Hematopoietic multipotent progenitor cell (in vitro differentiated cells): ENCODE data around the gene SUFU. TPM values are rescaled to one million over a fixed set of nuclear protein-coding genes. Genes with fewer than 3 reads are reported as not detected.
"Not testable (repeated sequence)": the region's sequence is repeated elsewhere in the genome, so short reads cannot be mapped to it uniquely, and the experiment has no call there.

Source experiments
- DNase-seq, 3 donors: peaks; one replicate each; pipeline ENCODE4 v3.0.0-alpha.2; 2011 to 2015; ENCODE audit warnings: low read depth in 2 of 3, low spot score in 2 of 3
- total RNA-seq: library from RNA; depleted of rRNA; stranded (reverse); fragments of >200 nt; gene quantifications from one replicate; pipeline ENCODE4 v1.2.3, GENCODE V29; 2012

The SUFU gene
- total RNA-seq, 1 donor: 6.7 TPM

- DNase-seq: no peak
These were observed 4.7 kb downstream of the SUFU start for GRCh38 chr10:102508506-102508905.

- peak in 1 of 3 donors; percentile 17 for DNase-seq
These were observed 5.6 kb downstream of the SUFU start for GRCh38 chr10:102509387-102509786.

DNA sequence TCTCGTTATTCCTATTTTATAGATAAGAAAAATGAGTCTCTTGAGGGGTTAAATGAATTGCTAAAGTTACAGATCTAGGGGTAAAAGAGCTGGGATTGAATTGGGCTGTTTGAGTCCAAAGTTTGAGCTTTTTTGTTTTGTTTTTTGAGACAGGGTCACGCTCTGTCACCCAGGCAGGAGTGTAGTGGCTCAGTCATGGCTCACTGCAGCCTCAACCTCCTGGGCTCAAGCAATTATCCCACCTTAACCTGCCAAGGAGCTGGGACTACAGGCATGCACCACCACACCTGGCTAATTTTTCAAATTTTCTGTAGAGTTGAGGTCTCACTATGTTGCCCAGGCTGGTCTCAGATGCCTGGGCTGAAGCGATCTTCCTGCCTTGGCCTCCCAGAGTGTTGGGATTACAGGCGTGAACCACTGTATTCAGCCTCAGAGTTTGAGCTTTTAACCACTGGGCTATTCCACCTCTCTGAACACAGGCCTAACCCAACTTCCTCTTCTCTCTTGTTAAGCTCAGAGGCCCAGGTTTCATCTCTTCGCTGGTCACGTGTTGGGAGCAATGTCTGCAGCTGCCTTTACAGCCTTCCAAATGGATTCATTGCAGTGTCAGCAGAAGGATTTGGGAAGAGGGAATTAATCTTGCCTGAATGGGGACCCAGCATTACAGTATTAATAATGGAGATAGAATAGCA is 8.0 kb downstream of the SUFU start:
- DNase-seq: peak in 1 of 3 donors; percentile 56

DNA sequence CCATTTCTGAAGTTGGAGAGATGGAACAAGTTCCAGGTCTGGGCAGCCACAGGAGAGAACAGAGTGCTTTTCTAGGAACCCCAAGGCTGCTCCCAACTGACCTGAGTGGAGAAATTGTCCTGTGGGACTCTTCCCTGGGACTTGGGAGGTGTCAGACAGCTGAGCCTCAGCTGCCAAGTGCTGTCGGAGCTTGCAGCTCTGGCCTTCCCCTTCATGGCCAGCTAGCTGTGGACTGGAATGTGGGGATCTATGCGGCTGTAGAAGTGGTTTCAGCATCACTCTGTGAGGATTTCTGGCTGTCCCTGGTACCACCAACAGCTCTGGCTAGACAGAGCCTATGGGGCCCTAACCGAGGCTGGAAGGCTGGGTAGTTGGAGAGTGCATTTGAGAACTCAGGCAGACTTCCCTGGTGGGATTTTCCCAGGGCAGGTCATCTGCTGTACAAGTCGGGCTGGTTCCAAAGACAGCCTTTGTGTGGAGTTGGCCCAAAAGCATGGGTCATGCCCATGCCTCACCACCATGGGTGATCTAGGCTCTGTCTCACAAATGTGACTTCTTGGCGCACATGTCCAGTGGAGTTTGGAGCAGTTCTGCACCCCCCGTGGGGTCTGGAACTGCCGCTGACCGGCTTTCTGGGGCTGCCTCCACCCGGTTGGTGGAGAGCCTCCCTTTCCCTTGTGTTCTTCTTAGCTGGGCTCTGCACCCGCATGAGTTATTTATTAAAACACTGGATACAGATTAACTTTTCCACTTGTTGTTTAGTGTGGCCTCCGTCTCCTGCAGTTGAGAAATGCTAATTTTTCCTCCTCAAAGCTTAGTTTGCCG is 10.9 kb downstream of the SUFU start:
- DNase-seq: no peak

DNA sequence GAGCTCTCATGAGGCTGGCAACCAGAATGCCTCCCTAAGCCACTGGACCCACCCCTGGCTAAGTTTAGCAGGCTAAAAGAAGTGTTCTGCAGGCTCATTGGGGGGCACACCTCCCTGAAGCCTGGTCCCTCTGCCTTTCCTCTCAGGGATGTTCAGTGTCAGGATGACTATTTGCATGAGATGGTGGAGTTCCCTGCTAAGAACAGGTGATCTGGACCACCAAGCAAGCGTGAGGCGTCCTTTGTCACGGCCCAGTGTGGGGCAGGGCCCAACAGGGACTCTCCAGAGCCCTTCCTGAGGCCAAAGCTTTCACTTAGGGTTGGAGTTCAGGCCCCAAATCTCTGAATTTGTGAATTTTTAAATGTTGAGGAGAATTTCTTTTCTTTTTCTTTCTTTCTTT is 12.0 kb downstream of the SUFU start:
- no peak for DNase-seq

DNA sequence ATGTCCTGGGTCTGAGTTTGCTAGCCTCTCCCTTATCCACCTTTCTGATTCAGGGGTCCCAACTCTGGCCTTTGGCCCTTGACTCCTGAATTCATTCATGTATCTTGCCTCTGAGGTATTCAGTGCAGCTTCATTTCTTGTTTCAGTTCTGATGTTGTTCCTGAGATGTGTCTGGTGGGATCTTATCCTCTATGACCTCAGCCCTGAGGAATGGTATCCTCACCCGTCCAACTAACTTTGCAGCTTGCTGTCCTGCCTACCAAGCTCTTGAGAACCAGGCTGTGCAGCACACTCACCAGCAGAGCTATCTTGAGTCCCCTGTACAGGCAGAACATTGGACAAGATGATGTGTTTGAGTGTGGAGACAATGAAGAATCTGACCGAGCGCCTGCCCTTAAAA is 13.8 kb downstream of the SUFU start:
- DNase-seq: no peak

GRCh38 chr10:102519246-102519825 is 15.6 kb downstream of the SUFU start:
- DNase-seq: no peak

DNA sequence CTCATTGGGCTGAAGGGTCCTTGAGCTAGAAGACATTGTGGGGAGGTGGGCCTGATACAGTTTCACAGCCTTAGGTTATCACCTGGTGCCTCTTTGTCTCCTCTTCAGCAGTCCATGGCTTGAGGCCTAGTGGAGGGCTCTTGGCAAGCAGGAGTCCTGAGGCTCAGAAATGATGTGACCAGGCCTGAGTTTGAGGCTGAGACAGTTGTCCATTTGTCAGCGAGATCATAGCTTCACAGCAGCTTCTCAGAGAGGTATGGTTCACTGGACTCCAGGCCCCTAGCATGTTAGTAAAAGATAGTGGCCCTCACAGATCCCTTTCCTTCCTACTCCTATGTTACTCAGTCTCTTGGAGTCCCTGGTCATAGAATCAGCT is 19.1 kb downstream of the SUFU start:
- no peak for DNase-seq

DNA sequence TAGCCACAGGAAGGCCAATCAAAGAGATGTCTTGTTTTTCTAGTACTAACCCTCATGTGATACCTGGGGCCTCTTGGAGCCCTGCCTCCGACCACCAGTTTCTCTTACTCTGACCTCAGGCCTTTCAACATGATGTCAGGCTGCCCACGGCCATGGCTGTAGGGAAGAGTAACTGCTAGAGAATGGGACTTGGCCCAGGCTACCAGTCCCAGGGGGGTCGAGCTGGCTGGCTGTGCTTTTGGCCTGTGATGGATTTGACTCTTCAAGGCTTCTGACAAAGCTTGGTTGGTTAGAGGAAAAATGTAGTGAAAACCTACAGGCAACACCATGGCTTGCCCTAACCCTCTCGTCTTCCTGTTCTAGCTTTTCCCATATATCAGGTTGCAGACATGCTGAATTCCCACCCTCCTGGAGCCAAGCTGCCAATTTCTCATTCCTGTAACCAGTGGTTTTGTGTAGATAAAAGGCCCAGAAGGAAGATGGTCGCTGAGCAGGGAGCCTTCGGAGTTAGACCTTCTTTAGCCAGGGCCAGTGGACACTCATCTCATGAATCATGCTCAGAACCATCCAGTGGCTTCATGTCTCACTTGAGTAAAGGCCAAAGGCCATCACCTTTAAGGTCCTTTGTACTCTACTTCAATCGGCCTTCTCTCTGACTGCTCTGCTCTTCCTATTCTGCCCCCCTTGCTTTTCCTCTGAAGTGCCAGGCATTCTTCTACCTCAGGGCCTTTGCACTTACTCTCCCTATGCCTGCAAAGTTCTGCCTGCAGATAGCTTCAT is 19.7 kb downstream of the SUFU start:
- no peak for DNase-seq

DNA sequence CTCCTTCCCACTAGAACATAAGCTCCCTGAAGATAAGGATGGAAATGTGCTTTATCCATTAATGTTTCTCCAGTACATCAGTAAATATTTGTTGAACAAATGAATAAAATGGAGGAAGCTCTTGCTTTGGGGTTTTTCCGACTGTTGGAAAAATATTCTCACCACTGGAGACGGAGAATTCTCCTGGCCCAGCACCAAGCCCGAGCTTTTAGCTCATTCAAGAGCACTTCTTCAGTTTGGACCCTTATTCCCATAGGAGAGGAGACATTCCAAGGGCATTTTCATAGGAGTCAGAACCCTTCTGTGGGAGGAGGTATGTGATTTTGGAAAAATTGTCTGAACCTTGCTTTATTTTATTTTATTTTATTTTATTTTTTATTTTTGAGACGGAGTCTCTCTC is 21.0 kb downstream of the SUFU start:
- DNase-seq: no peak

DNA sequence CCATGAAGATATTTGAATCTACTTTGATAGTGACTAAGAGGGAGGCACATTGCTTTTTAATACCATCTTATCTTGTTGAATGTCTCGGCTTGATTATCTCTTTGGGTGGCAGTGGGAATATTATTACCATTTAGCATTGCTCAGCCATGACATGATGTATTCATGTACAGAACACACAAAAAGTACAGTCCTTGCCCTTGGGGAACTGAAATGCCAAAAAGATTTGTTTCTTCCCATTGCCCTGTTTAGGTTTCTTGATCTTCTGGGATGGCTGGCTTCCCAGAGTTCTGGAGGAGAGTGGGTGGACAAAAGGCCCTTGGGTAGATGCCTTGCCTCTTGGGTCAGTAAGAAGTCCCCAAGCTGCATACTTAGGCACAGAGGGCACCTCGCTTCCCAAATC is 23.8 kb downstream of the SUFU start:
- no peak for DNase-seq

DNA sequence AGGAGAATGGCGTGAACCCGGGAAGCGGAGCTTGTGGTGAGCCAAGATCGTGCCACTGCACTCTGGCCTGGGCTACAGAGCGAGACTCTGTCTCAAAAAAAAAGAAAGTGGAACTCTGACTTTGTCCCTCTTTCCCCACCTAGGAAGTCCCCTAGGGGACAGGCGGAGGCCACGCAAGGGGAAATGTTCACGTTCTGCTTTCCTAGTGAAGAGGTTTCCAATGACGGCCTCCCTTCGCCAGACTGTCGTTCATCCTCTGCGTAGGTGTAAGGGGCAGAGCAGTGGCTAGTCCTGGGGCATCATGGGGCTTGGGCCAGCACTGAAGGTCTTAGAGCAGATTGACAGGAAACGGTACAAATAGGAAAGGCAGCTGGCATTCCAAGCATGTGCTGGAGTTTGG is 30.6 kb downstream of the SUFU start:
- no peak for DNase-seq

- DNase-seq: not testable (repeated sequence)
These were observed 31.2 kb downstream of the SUFU start for GRCh38 chr10:102534966-102535365.

- DNase-seq: no peak
These were observed 31.8 kb downstream of the SUFU start for GRCh38 chr10:102535481-102536147.

DNA sequence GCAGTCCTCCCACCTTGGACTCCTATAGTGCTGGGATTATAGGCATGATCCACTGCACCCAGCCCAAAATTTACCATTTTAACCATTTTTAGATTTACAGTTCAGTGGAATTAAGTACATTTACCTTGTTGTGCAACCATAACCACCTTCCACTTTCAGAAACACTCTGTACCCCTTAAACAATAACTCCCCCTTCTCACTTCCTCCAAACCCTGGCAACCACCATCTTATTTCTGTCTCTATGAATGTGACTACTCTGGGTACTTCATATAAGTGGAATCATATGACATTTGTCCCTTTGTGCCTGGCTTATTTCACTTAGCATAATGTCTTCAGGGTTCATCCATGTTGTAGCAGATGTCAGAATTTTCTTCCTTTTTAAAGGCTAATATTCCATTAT is 33.6 kb downstream of the SUFU start:
- DNase-seq: no peak

DNA sequence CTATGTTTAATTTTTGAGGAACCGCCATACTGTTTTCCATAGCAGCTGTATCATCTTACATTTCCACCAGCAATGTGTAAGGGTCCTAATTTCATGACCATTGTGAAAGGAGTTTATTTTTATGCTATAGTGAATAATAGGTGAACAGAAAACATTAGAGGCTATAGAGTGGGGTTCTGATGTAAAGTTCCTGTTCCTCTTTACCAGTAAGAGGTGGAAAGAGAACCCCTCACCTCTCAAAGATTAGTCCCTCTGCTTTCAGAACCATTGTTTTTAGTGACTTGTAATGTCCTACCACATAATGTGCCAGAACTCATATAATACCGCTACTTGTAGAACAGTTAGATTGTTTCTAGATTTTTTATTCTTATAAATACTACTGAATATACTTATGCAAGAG is 34.2 kb downstream of the SUFU start:
- no peak for DNase-seq

DNA sequence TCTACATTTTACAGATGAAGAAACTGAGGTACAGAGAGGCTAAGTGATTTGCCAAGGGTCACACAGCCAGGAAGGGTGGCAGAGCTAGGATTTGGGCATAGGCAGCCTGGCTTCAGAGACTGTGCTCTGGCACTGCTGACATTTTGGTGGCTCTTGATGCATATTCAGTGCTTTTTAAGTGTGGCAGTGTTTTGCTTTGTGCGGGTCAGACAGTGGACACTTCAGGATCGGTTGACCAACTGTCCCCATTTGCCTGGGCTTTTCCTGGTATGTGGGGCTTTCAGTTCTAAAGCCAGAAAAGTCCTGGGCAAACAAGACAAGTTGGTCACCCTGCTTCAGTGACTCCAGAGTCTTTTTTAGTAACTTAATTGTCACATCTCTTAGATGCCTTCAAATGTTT is 35.0 kb downstream of the SUFU start:
- no peak for DNase-seq

GRCh38 chr10:102540023-102540422 is 36.3 kb downstream of the SUFU start:
- DNase-seq: peak in 1 of 3 donors; percentile 17

DNA sequence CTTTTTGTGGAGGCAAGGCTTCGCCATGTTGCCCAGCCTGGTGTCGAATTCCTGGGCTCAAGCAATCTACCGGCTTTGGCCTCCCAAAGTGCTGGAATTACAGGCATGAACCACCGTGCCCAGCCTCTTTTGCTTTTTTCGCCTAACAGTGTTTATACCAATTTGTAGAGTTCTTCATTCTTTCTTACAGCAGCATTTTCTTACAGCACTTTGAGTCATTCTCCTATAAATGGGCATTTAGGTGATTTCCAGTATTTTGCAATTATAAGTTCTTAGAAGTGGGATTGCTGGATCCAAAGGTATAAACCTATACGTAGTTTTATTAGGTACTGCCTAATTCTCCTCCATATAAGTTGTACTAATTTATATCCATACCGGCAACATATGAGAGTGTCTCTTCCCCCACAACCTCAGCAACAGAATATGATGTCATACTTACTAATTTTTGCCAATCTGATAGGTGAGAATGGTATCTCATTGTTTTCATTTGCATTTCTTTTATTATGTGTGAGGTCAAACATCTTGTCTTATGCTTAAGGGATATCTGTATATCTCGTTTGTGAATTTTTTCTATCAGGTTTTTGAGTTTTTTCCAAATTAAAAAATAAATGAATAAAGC is 39.1 kb downstream of the SUFU start:
- DNase-seq: no peak

GRCh38 chr10:102545265-102545871 is 41.6 kb downstream of the SUFU start:
- DNase-seq: no peak
